H1 (cell line): ENCODE results near the gene DEDD2.

Experiments used
- BCL11A ChIP-seq, 2 experiments: IDR thresholded peaks; one replicate each; pipeline ENCODE4 v1.6.1; 2011; ENCODE audit warnings: low read depth in 2 of 2, low read length in 2 of 2, mild to moderate bottlenecking in 2 of 2
- CBX5 ChIP-seq: fragments of 300-800, 300-1000 bp; sonication (generic); IDR thresholded peaks from 2 replicates; pipeline ENCODE4 v1.7.1; 2016; ENCODE audit warnings: antibody characterized with exemption, low read length, low read depth
- CEBPB ChIP-seq: IDR thresholded peaks from 2 replicates; pipeline ENCODE4 v1.6.1; 2012; ENCODE audit warnings: low read depth, low read length
- CHD1 ChIP-seq: IDR thresholded peaks from 2 replicates; pipeline ENCODE4 v1.6.1; 2012; ENCODE audit warnings: low read depth, low read length, improper control_type of control experiment
- EP300 ChIP-seq, 2 experiments: IDR thresholded peaks; 1 replicate in 1 of 2; 2 replicates in 1 of 2; pipeline ENCODE4 v1.6.1; 2011 to 2012; ENCODE audit warnings: low read depth in 2 of 2, low read length in 2 of 2, mild to moderate bottlenecking in 2 of 2, borderline replicate concordance in 1 of 2, inconsistent platforms in 1 of 2, moderate library complexity in 1 of 2
- EZH2 ChIP-seq: fragments of 200-600 bp; sonication (generic); IDR thresholded peaks from 2 replicates; pipeline ENCODE4 v1.7.1; 2012; ENCODE audit warnings: low read depth, mild to moderate bottlenecking, moderate library complexity, low read length, inconsistent platforms; ENCODE audit not compliant: severe bottlenecking
- HDAC2 ChIP-seq, 2 experiments: fragments of 300-600 bp in 1 of 2; sonication (generic) in 1 of 2; IDR thresholded peaks; 2 replicates each; pipeline ENCODE4 v1.6.1; 2011 to 2012; ENCODE audit warnings: low read depth in 2 of 2, low read length in 2 of 2, mild to moderate bottlenecking in 2 of 2, moderate library complexity in 2 of 2, borderline replicate concordance in 1 of 2, inconsistent platforms in 1 of 2
- HDAC6 ChIP-seq: IDR thresholded peaks from one replicate; pipeline ENCODE4 v1.7.1; 2012; ENCODE audit warnings: low read depth, mild to moderate bottlenecking, inconsistent platforms, low read length, moderate library complexity
- POLR2A ChIP-seq, 2 experiments: IDR thresholded peaks; 1 replicate in 1 of 2; 2 replicates in 1 of 2; pipeline ENCODE4 v1.6.1; 2011; ENCODE audit warnings: low read depth in 2 of 2, low read length in 2 of 2, mild to moderate bottlenecking in 2 of 2; ENCODE audit errors: control extremely low read depth in 1 of 2
- POLR2AphosphoS5 ChIP-seq: IDR thresholded peaks from 2 replicates; pipeline ENCODE4 v1.6.1; 2011; ENCODE audit warnings: low read depth, low read length
- RAD21 ChIP-seq, 2 experiments: IDR thresholded peaks in 1 of 2; conservative IDR thresholded peaks in 1 of 2; 2 replicates each; pipeline ENCODE4 v1.6.1; 2011; ENCODE audit warnings: low read depth in 2 of 2, low read length in 2 of 2, improper control_type of control experiment in 1 of 2, inconsistent platforms in 1 of 2, mild to moderate bottlenecking in 1 of 2, moderate library complexity in 1 of 2
- TF ChIP-seq, protein P1 (sequence below), 3 experiments: IDR thresholded peaks; 1 replicate in 2 of 3; 2 replicates in 1 of 3; pipeline versions ENCODE4 v1.5.1 to v1.6.1; 2011; ENCODE audit warnings: low read length in 3 of 3, mild to moderate bottlenecking in 3 of 3, inconsistent platforms in 2 of 3, low read depth in 1 of 3, moderate library complexity in 1 of 3; ENCODE audit not compliant: insufficient read depth in 1 of 3; ENCODE audit errors: control extremely low read depth in 1 of 3

GRCh38 chr19:42204664-42205063, 12.8 kb downstream of the DEDD2 start:
- TF ChIP-seq CHD1: no peak
- TF ChIP-seq, protein P1, sequence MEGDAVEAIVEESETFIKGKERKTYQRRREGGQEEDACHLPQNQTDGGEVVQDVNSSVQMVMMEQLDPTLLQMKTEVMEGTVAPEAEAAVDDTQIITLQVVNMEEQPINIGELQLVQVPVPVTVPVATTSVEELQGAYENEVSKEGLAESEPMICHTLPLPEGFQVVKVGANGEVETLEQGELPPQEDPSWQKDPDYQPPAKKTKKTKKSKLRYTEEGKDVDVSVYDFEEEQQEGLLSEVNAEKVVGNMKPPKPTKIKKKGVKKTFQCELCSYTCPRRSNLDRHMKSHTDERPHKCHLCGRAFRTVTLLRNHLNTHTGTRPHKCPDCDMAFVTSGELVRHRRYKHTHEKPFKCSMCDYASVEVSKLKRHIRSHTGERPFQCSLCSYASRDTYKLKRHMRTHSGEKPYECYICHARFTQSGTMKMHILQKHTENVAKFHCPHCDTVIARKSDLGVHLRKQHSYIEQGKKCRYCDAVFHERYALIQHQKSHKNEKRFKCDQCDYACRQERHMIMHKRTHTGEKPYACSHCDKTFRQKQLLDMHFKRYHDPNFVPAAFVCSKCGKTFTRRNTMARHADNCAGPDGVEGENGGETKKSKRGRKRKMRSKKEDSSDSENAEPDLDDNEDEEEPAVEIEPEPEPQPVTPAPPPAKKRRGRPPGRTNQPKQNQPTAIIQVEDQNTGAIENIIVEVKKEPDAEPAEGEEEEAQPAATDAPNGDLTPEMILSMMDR (IDR thresholded peaks at IDR 0.05; ENCODE audit: control extremely low read depth in 1 of 3, insufficient read depth in 1 of 3, low read depth in 1 of 3, low read length in 3 of 3): peak; percentile 9 to 33 (median 11); a peak in 3 of 4 replicates
- no peak for TF ChIP-seq EZH2
- no peak for TF ChIP-seq HDAC2 (IDR thresholded peaks at IDR 0.05; ENCODE audit: borderline replicate concordance in 1 of 2, low read depth in 2 of 2, low read length in 2 of 2)
- 0 out of 3 replicates have a peak, but pooled peaks of 1 of the 2 experiments have one; percentile 8 for TF ChIP-seq EP300 (IDR thresholded peaks at IDR 0.05; ENCODE audit: borderline replicate concordance in 1 of 2, low read depth in 2 of 2, low read length in 2 of 2)
- no peak for TF ChIP-seq POLR2AphosphoS5
- no peak for TF ChIP-seq CEBPB
- no peak for TF ChIP-seq POLR2A (IDR thresholded peaks at IDR 0.05; ENCODE audit: control extremely low read depth in 1 of 2, low read depth in 2 of 2, low read length in 2 of 2)
- TF ChIP-seq HDAC6: no peak
- TF ChIP-seq BCL11A (IDR thresholded peaks at IDR 0.05; ENCODE audit: low read depth in 2 of 2, low read length in 2 of 2): no peak
- TF ChIP-seq CBX5: no peak
- TF ChIP-seq RAD21 (IDR thresholded peaks at IDR 0.05 in 1 of 2, conservative IDR thresholded peaks at IDR 0.05 in 1 of 2; ENCODE audit: low read depth in 2 of 2, low read length in 2 of 2): peak in 1 of 2 experiments; percentile 13; a peak in 1 of 4 replicates
